Astrocyte (in vitro differentiated cells and primary cell): ENCODE data around the gene TNFRSF8. TPM values are rescaled to one million over a fixed set of nuclear protein-coding genes. Genes with fewer than 3 reads are reported as not detected.

Experiments used
- DNase-seq: peaks from one replicate; pipeline ENCODE4 v3.0.0-alpha.2; 2010; ENCODE audit warnings: low read depth
- FAIRE-seq: peaks from 2 replicates; lab custom pipeline; 2011; peaks lifted over from hg19 to GRCh38; lab: Jason Lieb, UNC
- H2AFZ ChIP-seq: 2 replicates; pipeline ENCODE4 v1.6.0; 2012; ENCODE audit warnings: low read depth, low read length, inconsistent platforms
- H3K27ac ChIP-seq: 2 replicates; pipeline ENCODE4 v1.5.1; 2011; ENCODE audit warnings: low read depth, low read length, inconsistent platforms
- H3K27me3 ChIP-seq: 2 replicates; pipeline ENCODE4 v1.6.0; 2011; ENCODE audit warnings: low read length, inconsistent platforms; ENCODE audit not compliant: insufficient read depth
- H3K36me3 ChIP-seq: 2 replicates; pipeline ENCODE4 v1.5.1; 2011; ENCODE audit warnings: low read length, inconsistent platforms; ENCODE audit not compliant: insufficient read depth
- H3K4me1 ChIP-seq: 2 replicates; pipeline ENCODE4 v1.5.1; 2011; ENCODE audit warnings: low read length, inconsistent platforms; ENCODE audit not compliant: insufficient read depth
- H3K4me2 ChIP-seq: 2 replicates; pipeline ENCODE4 v1.6.0; 2012; ENCODE audit warnings: low read length, inconsistent platforms
- H3K4me3 ChIP-seq: 2 replicates; pipeline ENCODE4 v1.5.1; 2011; ENCODE audit warnings: low read depth, mild to moderate bottlenecking, low read length, inconsistent platforms; ENCODE audit not compliant: insufficient read depth
- H3K79me2 ChIP-seq: 2 replicates; pipeline ENCODE4 v1.6.0; 2012; ENCODE audit warnings: mild to moderate bottlenecking, low read length, inconsistent platforms; ENCODE audit not compliant: insufficient read depth
- H3K9ac ChIP-seq: 2 replicates; pipeline ENCODE4 v1.6.0; 2012; ENCODE audit warnings: mild to moderate bottlenecking, low read length, inconsistent platforms
- H3K9me3 ChIP-seq: 2 replicates; pipeline ENCODE4 v1.5.1; 2012; ENCODE audit warnings: low read depth, mild to moderate bottlenecking, low read length, inconsistent platforms; ENCODE audit not compliant: insufficient read depth
- H4K20me1 ChIP-seq: 2 replicates; pipeline ENCODE4 v1.6.0; 2012; ENCODE audit warnings: low read length, inconsistent platforms; ENCODE audit not compliant: insufficient read depth
- H3K27ac Mint-ChIP-seq: one replicate; pipeline ENCODE4 v1.8.0; 2021; ENCODE audit warnings: mild to moderate bottlenecking, mixed read lengths; ENCODE audit not compliant: unreplicated experiment
- H3K27me3 Mint-ChIP-seq: one replicate; pipeline ENCODE4 v1.8.0; 2021; ENCODE audit warnings: low read depth, mixed read lengths; ENCODE audit not compliant: unreplicated experiment
- H3K36me3 Mint-ChIP-seq: one replicate; pipeline ENCODE4 v1.8.0; 2021; ENCODE audit warnings: low read depth, mixed read lengths; ENCODE audit not compliant: unreplicated experiment
- H3K4me1 Mint-ChIP-seq: one replicate; pipeline ENCODE4 v1.8.0; 2021; ENCODE audit warnings: low read depth, mixed read lengths; ENCODE audit not compliant: unreplicated experiment
- H3K4me3 Mint-ChIP-seq: one replicate; pipeline ENCODE4 v1.8.0; 2021; ENCODE audit warnings: mild to moderate bottlenecking, moderate library complexity, mixed read lengths; ENCODE audit not compliant: unreplicated experiment
- H3K9me3 Mint-ChIP-seq: one replicate; pipeline ENCODE4 v1.8.0; 2021; ENCODE audit warnings: mild to moderate bottlenecking, mixed read lengths; ENCODE audit not compliant: unreplicated experiment
- CTCF ChIP-seq: IDR thresholded peaks from 2 replicates; pipeline ENCODE4 v1.5.1; 2011; ENCODE audit warnings: low read depth, mild to moderate bottlenecking, inconsistent platforms, low read length, moderate library complexity; ENCODE audit not compliant: insufficient read depth
- EZH2 ChIP-seq: IDR thresholded peaks from 2 replicates; pipeline ENCODE4 v1.6.1; 2012; ENCODE audit warnings: mild to moderate bottlenecking, low read length, inconsistent platforms; ENCODE audit not compliant: insufficient read depth
- total RNA-seq: library from RNA; stranded (reverse); gene quantifications from 2 replicates; pipeline ENCODE4 v1.2.1, GENCODE V29; 2021

Gene TNFRSF8
- total RNA-seq, 1 donor from 2014 or later: 0.16 TPM

GRCh38 chr1:12114916-12115315, 51.8 kb downstream of the TNFRSF8 start:
- FAIRE-seq (no peak), DNase-seq (no peak)
- no peaks in the 10 kb centered on the region for H3K9me3 ChIP-seq
- no peaks in the 10 kb centered on the region for H3K79me2 ChIP-seq
- H3K27me3 ChIP-seq: peaks cover 6% of the 10 kb centered on the region
- H3K27ac ChIP-seq: no peak overlapping the region
- Mint-ChIP-seq H3K27ac (no peak overlapping the region), H3K36me3 (no peaks in the 10 kb centered on the region), H3K4me3 (no peak overlapping the region), H3K9me3 (peaks cover 3% of the 10 kb centered on the region), H3K27me3 (peaks cover 26% of the 10 kb centered on the region), H3K4me1 (no peaks in the 10 kb centered on the region)
- no peak overlapping the region for H3K4me2 ChIP-seq
- no peak overlapping the region for H3K4me3 ChIP-seq
- H2AFZ ChIP-seq: no peak overlapping the region
- no peak for TF ChIP-seq CTCF
- TF ChIP-seq EZH2: no peak
- no peaks in the 10 kb centered on the region for H3K36me3 ChIP-seq
- no peak overlapping the region for H3K9ac ChIP-seq
- H4K20me1 ChIP-seq: no peaks in the 10 kb centered on the region
- H3K4me1 ChIP-seq: peaks cover 3% of the 10 kb centered on the region

GRCh38 chr1:12121212-12122003, 58.3 kb downstream of the TNFRSF8 start:
- Mint-ChIP-seq H3K9me3 (peaks cover 2% of the 10 kb centered on the region), H3K36me3 (no peaks in the 10 kb centered on the region), H3K27ac (no peak overlapping the region), H3K27me3 (peaks cover 42% of the 10 kb centered on the region), H3K4me1 (no peaks in the 10 kb centered on the region), H3K4me3 (no peak overlapping the region)
- no peak for TF ChIP-seq EZH2
- TF ChIP-seq CTCF: no peak
- peaks cover 16% of the 10 kb centered on the region for H3K27me3 ChIP-seq
- H2AFZ ChIP-seq: no peak overlapping the region
- no peak overlapping the region for H3K9ac ChIP-seq
- no peak overlapping the region for H3K27ac ChIP-seq
- H3K9me3 ChIP-seq: no peaks in the 10 kb centered on the region
- H3K4me1 ChIP-seq: no peaks in the 10 kb centered on the region
- no peaks in the 10 kb centered on the region for H3K36me3 ChIP-seq
- peak; percentile 80 for DNase-seq
- H3K4me2 ChIP-seq: no peak overlapping the region
- no peaks in the 10 kb centered on the region for H4K20me1 ChIP-seq
- H3K79me2 ChIP-seq: no peaks in the 10 kb centered on the region
- no peak for FAIRE-seq
- H3K4me3 ChIP-seq: no peak overlapping the region

- Histone ChIP-seq H3K27ac (no peak overlapping the region), H4K20me1 (no peaks in the 10 kb centered on the region), H3K9ac (no peak overlapping the region), H3K36me3 (no peaks in the 10 kb centered on the region), H2AFZ (no peak overlapping the region), H3K4me2 (no peak overlapping the region), H3K4me1 (no peaks in the 10 kb centered on the region), H3K79me2 (no peaks in the 10 kb centered on the region), H3K4me3 (no peak overlapping the region), H3K9me3 (no peaks in the 10 kb centered on the region), H3K27me3 (peaks cover 16% of the 10 kb centered on the region)
- Mint-ChIP-seq H3K36me3 (no peaks in the 10 kb centered on the region), H3K4me1 (no peaks in the 10 kb centered on the region), H3K4me3 (no peak overlapping the region), H3K27me3 (peaks cover 56% of the 10 kb centered on the region), H3K9me3 (peaks cover 2% of the 10 kb centered on the region), H3K27ac (no peak overlapping the region)
- DNase-seq (no peak), FAIRE-seq (no peak)
- no peak for TF ChIP-seq EZH2
- TF ChIP-seq CTCF: no peak
Measured at GRCh38 chr1:12123172-12123571, 60.1 kb downstream of the TNFRSF8 start.
